ENCODE data around the gene NKAPL. TPM values are rescaled to one million over a fixed set of nuclear protein-coding genes. Genes with fewer than 3 reads are reported as not detected.

Gene NKAPL
- total RNA-seq, 1 experiment from 2014 or later = not detected

DNA sequence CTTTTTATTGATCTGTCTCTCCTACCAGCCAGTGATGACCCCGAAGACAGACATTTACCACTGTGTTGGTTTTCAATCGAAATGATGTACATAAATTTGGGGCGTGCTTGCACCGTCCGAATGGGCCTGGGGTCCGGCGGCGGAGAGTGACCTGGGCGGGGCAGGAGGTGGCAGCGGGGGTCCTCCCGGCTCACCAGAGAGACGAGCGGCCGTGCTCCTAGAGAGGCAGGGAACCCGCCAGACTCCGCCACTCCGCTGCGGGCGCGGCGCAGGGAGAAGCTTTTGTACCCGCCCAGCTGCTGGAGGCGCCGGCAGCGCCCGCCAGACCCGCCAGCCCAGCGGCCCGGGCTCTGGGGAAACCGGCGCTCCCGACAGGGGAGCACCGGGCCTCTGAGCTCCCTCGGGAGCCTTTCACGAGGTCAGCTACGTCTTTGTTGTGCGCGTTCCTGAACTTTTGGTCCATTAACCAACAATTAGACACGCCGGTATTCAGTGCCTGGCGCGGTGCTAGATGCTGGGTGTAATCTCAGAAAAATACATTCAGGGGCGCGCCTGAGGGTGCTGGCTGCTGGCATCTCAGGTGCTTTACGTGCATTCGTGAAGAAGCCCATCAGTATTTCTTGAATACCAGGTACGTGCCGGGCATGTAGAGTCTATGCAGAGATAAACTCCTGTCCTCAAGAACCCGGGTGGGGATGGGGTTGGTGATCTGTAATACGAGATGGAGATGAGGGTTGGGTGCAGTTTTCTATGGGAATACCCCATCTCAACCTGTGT, 22.4 kb downstream of the NKAPL start, which contains the start of gene PGBD1:
PGBD1 (plus strand) TSS at position 285 of the 777 bp plus-strand sequence. CDS start 2,242 bp downstream, outside the sequence.
- no TSS peak for BruUV-seq (replicated peaks)

DNA sequence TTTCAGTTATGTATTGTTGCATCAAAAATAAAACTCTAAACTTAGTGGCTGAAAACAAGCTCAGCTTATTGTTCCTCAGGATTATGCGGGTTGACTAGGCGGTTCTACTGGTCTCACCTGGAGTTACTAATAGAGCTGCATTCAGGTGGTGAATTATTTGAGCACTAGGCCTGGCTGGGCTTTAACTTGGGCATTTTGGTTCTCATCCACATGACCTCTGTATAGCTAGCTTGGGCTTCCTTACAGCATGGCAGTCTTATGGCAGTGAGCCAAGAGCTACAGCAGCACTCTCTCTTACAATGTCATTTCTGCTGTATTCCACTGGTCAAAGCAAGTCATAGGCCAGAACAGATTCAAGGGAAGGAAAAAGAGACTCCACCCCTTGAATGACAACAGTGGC, 23.8 kb downstream of the NKAPL start:
- no peak for ATAC-seq
- Histone ChIP-seq H3K36me3 (ENCODE audit: low read depth, low read length) (peaks cover 23% of the 10 kb centered on the region; the same call in 1 of the 2 replicates), H4K20me1 (ENCODE audit: low read length) (no peaks in the 10 kb centered on the region), H3K79me2 (ENCODE audit: low read length) (peaks cover 20% of the 10 kb centered on the region), H3K4me3 (ENCODE audit: low read length) (peak overlapping the region; percentile 96; the same call in 1 of the 2 replicates), H3K4me1 (ENCODE audit: insufficient read depth, low read length) (peaks cover 19% of the 10 kb centered on the region), H3K9ac (ENCODE audit: low read length) (no peak overlapping the region), H2AFZ (ENCODE audit: low read length) (no peak overlapping the region), H3K27me3 (ENCODE audit: low read length) (no peaks in the 10 kb centered on the region), H3K27ac (ENCODE audit: low read length) (no peak overlapping the region), H3K9me2 (replicated peaks; ENCODE audit: low read length) (no peaks in the 10 kb centered on the region), H3K4me2 (ENCODE audit: low read length) (peak overlapping the region; percentile 83), H3F3A (ENCODE audit: low read length, unreplicated experiment) (no peaks in the 10 kb centered on the region), H3K9me3 (ENCODE audit: low read length) (no peaks in the 10 kb centered on the region)
- BruUV-seq (replicated peaks) = no TSS peak
- ChIA-PET CTCF (interaction anchor here (0.7 kb wide), 1 partner anchor 159 kb away, joined by 5 read pairs; no protein-coding TSS in a partner anchor), POLR2A (ENCODE audit: unreplicated experiment) (no interaction called here)
- intact Hi-C loops (cut with micrococcal nuclease) = loop anchor here (1.0 kb wide), 1 partner anchor 48 kb away; no protein-coding TSS in a partner anchor
- TF ChIP-seq, protein P1, sequence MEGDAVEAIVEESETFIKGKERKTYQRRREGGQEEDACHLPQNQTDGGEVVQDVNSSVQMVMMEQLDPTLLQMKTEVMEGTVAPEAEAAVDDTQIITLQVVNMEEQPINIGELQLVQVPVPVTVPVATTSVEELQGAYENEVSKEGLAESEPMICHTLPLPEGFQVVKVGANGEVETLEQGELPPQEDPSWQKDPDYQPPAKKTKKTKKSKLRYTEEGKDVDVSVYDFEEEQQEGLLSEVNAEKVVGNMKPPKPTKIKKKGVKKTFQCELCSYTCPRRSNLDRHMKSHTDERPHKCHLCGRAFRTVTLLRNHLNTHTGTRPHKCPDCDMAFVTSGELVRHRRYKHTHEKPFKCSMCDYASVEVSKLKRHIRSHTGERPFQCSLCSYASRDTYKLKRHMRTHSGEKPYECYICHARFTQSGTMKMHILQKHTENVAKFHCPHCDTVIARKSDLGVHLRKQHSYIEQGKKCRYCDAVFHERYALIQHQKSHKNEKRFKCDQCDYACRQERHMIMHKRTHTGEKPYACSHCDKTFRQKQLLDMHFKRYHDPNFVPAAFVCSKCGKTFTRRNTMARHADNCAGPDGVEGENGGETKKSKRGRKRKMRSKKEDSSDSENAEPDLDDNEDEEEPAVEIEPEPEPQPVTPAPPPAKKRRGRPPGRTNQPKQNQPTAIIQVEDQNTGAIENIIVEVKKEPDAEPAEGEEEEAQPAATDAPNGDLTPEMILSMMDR (conservative IDR thresholded peaks at IDR 0.05; ENCODE audit: low read depth, low read length) = no peak
- TF ChIP-seq EZH2 (IDR thresholded peaks at IDR 0.05; ENCODE audit: low read length, unreplicated experiment) (no peak), EZH2phosphoT487 (IDR thresholded peaks at IDR 0.05; ENCODE audit: borderline replicate concordance, low read length) (no peak)
- no peak for DNase-seq

More for the DNA sequence above, 22.4 kb downstream of the NKAPL start, which contains the start of gene PGBD1:
- Histone ChIP-seq H4K20me1 (ENCODE audit: low read length) (no peaks in the 10 kb centered on the region), H3K4me2 (ENCODE audit: low read length) (peak within 1 kb of the TSS; percentile 83), H3K4me3 (ENCODE audit: low read length) (peak within 1 kb of the TSS; percentile 96), H3K9me2 (replicated peaks; ENCODE audit: low read length) (no peaks in the 10 kb centered on the region), H3K79me2 (ENCODE audit: low read length) (peaks cover 20% of the 10 kb centered on the region), H2AFZ (ENCODE audit: low read length) (peak within 1 kb of the TSS; percentile 100), H3F3A (ENCODE audit: low read length, unreplicated experiment) (no peaks in the 10 kb centered on the region), H3K36me3 (ENCODE audit: low read depth, low read length) (peaks cover 15% of the 10 kb centered on the region; the same call in 1 of the 2 replicates), H3K9me3 (ENCODE audit: low read length) (no peaks in the 10 kb centered on the region), H3K9ac (ENCODE audit: low read length) (peak within 1 kb of the TSS; percentile 81), H3K4me1 (ENCODE audit: insufficient read depth, low read length) (peaks cover 19% of the 10 kb centered on the region), H3K27ac (ENCODE audit: low read length) (no peak within 1 kb of the TSS), H3K27me3 (ENCODE audit: low read length) (no peaks in the 10 kb centered on the region)
- no peak for TF ChIP-seq EZH2phosphoT487 (IDR thresholded peaks at IDR 0.05; ENCODE audit: borderline replicate concordance, low read length)
- TF ChIP-seq, protein P1 (conservative IDR thresholded peaks at IDR 0.05; ENCODE audit: low read depth, low read length) = no peak
- TF ChIP-seq EZH2 (IDR thresholded peaks at IDR 0.05; ENCODE audit: low read length, unreplicated experiment) = no peak
- DNase-seq (peak; percentile 80), ATAC-seq (peak; percentile 94)
- intact Hi-C loops (cut with micrococcal nuclease) = loop anchor here (1.0 to 2.0 kb wide), 3 partner anchors 50 to 73 kb away; no protein-coding TSS in a partner anchor
- ChIA-PET POLR2A (ENCODE audit: unreplicated experiment) (interaction anchor here (0.5 to 0.6 kb wide), 3 partner anchors 15 to 71 kb away, joined by 3 to 4 read pairs (median 4); partner anchors contain the start of genes ZKSCAN4 and ZSCAN26), CTCF (interaction anchor here (0.7 to 1.4 kb wide), 3 partner anchors 54 to 75 kb away, joined by 3 to 6 read pairs (median 4); no protein-coding TSS in a partner anchor)

Data from PC-3 (cell line).